ENCODE measurements around the gene OR2L8.

OR2L8 gene

GRCh38 chr1:247966532-247967204, 18.0 kb downstream of the OR2L8 start:
- peak overlapping the region; percentile 21 for H3K4me2 ChIP-seq
- no peak overlapping the region for H3K9ac ChIP-seq
- no peaks in the 10 kb centered on the region for H3K27me3 ChIP-seq
- no peak overlapping the region for H3K27ac ChIP-seq
- H3K4me3 ChIP-seq = no peak overlapping the region
- no peak for TF ChIP-seq Cebpa-rat (IDR thresholded peaks at IDR 0.05)
- H3K4me1 ChIP-seq = peaks cover 9% of the 10 kb centered on the region; the same call in 1 of the 2 replicates
- H3K9me3 ChIP-seq = no peaks in the 10 kb centered on the region
- H3K36me3 ChIP-seq = no peaks in the 10 kb centered on the region
- H4K20me1 ChIP-seq = no peaks in the 10 kb centered on the region

GRCh38 chr1:247992986-247993385, 44.3 kb downstream of the OR2L8 start:
- Histone ChIP-seq H3K9ac (no peak overlapping the region), H3K4me1 (no peaks in the 10 kb centered on the region), H3K4me2 (no peak overlapping the region), H3K4me3 (no peak overlapping the region), H4K20me1 (no peaks in the 10 kb centered on the region), H3K27ac (no peak overlapping the region), H3K9me3 (no peaks in the 10 kb centered on the region), H3K36me3 (no peaks in the 10 kb centered on the region), H3K27me3 (no peaks in the 10 kb centered on the region)
- no peak for TF ChIP-seq Cebpa-rat (IDR thresholded peaks at IDR 0.05)

- TF ChIP-seq Cebpa-rat (IDR thresholded peaks at IDR 0.05) = no peak
- H3K4me1 ChIP-seq = no peaks in the 10 kb centered on the region
- H3K4me2 ChIP-seq = no peak overlapping the region
- H3K36me3 ChIP-seq = no peaks in the 10 kb centered on the region
- no peaks in the 10 kb centered on the region for H3K9me3 ChIP-seq
- H3K27me3 ChIP-seq = no peaks in the 10 kb centered on the region
- H4K20me1 ChIP-seq = no peaks in the 10 kb centered on the region
- H3K4me3 ChIP-seq = no peak overlapping the region
- H3K9ac ChIP-seq = no peak overlapping the region
- no peak overlapping the region for H3K27ac ChIP-seq
Observed at GRCh38 chr1:247998811-247999210, 50.2 kb downstream of the OR2L8 start.
